Ovary (tissue), 3 donors: ENCODE data around the gene CLIC3.

ENCODE experiments used
- EP300 ChIP-seq: sonication (generic); formaldehyde crosslinking; IDR thresholded peaks from one replicate; pipeline ENCODE4 v1.6.1; 2017; ENCODE audit warnings: antibody characterized with exemption
- TF ChIP-seq, protein P1 (sequence below), 3 donors: fragments of 450-650 bp in 2 of 3; fragments of 200-600 bp in 1 of 3; IDR thresholded peaks; one replicate each; pipeline versions ENCODE4 v1.5.1 to v1.8.0; 2016 to 2022; ENCODE audit warnings: antibody characterized with exemption in 3 of 3, mild to moderate bottlenecking in 1 of 3
- donor health status: DM: no; HTN: no; CAD: no.

DNA sequence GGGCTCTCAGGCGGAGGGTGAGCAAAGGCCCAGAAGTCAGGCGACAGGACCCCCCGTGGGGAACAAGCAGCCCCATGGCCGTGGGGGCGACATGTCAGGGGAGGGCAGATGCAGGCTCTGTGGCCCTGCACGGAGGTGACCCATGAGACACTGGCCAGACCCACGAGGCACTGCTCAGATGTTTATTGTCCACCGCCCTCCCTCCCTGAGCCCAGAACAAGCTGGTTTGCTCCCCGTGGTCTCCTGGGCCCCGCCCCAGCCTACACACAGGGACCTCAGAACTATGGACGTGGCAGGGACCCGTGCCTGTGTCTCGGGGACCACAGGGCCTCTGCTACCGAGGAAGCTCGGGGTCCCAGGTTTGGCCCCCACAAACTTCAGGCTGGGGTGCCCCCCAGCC, 33.6 kb upstream of the CLIC3 start:
- TF ChIP-seq, protein P1, sequence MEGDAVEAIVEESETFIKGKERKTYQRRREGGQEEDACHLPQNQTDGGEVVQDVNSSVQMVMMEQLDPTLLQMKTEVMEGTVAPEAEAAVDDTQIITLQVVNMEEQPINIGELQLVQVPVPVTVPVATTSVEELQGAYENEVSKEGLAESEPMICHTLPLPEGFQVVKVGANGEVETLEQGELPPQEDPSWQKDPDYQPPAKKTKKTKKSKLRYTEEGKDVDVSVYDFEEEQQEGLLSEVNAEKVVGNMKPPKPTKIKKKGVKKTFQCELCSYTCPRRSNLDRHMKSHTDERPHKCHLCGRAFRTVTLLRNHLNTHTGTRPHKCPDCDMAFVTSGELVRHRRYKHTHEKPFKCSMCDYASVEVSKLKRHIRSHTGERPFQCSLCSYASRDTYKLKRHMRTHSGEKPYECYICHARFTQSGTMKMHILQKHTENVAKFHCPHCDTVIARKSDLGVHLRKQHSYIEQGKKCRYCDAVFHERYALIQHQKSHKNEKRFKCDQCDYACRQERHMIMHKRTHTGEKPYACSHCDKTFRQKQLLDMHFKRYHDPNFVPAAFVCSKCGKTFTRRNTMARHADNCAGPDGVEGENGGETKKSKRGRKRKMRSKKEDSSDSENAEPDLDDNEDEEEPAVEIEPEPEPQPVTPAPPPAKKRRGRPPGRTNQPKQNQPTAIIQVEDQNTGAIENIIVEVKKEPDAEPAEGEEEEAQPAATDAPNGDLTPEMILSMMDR (IDR thresholded peaks at IDR 0.05): no peak
- no peak for TF ChIP-seq EP300
